NCI-H146 (cell line): ENCODE measurements around the gene LIN54.

Experiments
- DNase-seq: peaks from one replicate; lab custom pipeline; 2025; lab: John Stamatoyannopoulos, UW

LIN54 gene

GRCh38 chr4:82891707-82892466, 118.7 kb downstream of the LIN54 start:
- no peak for DNase-seq

- peak; percentile 86 for DNase-seq
These were observed 119.5 kb downstream of the LIN54 start, which contains the start of gene SEC31A for GRCh38 chr4:82890901-82891706. TSS of gene SEC31A (minus strand) at chr4:82891153. CDS start at chr4:82881936, 9,217 bp downstream.

DNA sequence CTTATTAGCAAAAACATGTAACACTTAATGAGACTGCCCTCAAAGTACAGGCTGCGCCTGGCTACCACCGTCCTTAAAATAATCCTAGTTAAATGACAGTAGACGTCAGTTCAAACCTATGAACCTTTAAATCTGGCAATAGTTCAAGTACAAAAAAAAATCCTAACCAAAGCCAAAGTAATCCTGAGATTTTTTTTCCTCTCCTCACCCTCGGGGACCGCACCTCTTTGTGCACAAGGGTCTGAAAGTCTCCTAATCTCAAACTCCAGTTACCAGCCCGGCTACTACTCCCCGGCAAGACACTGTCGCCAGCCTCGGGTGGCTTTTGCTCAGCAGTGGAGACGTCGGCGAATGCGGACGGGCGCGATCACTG, 120.1 kb downstream of the LIN54 start:
- no peak for DNase-seq

DNA sequence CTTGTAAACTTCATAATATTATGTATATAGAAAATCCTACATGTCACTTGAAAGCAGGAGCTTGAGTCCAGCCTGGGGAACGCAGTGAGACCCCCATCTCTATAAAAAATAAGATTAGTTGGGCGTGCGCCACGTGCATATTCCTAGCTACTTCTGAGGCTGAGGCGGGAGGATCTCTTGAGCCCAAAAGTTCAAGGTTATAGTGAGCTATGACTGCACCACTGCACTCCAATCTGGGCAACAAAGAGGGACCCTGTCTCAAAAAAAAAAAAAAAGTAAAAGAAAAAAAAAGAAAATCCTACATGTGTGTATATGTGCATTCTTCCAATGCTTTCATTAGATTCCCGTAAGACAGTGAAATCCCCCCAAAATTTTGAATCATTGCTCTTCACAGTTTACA, 121.3 kb downstream of the LIN54 start:
- no peak for DNase-seq

- DNase-seq: no peak
These were observed 124.3 kb downstream of the LIN54 start for GRCh38 chr4:82886147-82886942.

DNA sequence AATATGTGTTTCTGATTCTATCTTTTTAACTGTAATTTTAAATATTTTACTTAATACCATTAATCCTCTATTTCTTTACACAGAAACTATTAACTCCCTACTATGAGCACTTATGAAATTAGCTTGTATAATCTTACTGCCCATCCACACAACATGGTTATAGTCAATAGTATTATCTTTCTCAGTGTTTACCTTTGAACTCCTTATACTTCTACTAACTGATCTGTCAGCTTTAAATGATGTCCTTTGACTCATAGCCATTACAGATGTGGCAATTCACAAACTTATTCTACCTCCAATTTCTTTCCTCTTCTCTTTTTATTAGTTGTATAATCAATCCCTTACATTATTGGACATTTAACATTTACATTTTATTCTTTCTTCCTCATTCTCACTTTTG, 125.2 kb downstream of the LIN54 start:
- DNase-seq: no peak
